ENCODE measurements around the gene KANSL1L. TPM values are rescaled to one million over a fixed set of nuclear protein-coding genes. Genes with fewer than 3 reads are reported as not detected.
A peak's percentile ranks its signal among the peaks of the same experiment; 100 is the strongest.

KANSL1L gene, protein sequence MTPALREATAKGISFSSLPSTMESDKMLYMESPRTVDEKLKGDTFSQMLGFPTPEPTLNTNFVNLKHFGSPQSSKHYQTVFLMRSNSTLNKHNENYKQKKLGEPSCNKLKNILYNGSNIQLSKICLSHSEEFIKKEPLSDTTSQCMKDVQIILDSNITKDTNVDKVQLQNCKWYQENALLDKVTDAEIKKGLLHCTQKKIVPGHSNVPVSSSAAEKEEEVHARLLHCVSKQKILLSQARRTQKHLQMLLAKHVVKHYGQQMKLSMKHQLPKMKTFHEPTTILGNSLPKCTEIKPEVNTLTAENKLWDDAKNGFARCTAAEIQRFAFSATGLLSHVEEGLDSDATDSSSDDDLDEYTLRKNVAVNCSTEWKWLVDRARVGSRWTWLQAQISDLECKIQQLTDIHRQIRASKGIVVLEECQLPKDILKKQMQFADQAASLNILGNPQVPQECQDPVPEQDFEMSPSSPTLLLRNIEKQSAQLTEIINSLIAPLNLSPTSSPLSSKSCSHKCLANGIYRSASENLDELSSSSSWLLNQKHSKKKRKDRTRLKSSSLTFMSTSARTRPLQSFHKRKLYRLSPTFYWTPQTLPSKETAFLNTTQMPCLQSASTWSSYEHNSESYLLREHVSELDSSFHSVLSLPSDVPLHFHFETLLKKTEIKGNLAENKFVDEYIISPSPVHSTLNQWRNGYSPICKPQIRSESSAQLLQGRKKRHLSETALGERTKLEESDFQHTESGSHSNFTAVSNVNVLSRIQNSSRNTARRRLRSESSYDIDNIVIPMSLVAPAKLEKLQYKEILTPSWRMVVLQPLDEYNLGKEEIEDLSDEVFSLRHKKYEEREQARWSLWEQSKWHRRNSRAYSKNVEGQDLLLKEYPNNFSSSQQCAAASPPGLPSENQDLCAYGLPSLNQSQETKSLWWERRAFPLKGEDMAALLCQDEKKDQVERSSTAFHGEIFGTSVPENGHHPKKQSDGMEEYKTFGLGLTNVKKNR
- 1 to 10 TPM; 8.1 to 9.6 TPM for total RNA-seq

- peaks cover 0 to 4% of the 10 kb centered on the region in 2 donors for H3K9me3 Mint-ChIP-seq
- ATAC-seq = peak; percentile 81 to 84
Observed at GRCh38 chr2:210171309-210172218, at the start of gene KANSL1L. Gene KANSL1L, minus strand, starts transcription at chr2:210171409. Its CDS starts 16,827 bp downstream, at chr2:210154582.

DNA sequence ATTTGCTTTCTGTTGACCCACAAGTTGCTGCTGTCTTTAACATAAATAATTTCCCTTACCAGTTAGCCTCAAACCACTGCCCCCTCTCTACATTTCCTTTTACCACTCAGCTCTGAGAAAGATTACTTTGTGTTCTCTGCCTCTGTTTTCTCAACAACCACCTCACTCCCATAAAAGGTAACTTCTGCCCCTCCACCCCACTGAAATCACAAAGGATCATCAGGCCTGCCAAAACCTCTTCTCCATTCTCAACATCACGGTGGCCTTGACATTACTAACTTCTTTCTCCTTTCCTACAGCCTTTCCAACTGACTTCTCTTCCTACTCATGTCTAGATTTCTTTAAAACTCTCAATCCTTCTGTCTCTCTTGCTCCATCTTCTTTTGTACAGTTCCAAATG lies 43.9 kb upstream of the KANSL1L start:
- ATAC-seq = no peak
- DNase-seq (ENCODE audit: low spot score in 2 of 2) = no peak
- Mint-ChIP-seq H3K9me3 (no peaks in the 10 kb centered on the region), H3K27ac (no peak overlapping the region), H3K36me3 (no peaks in the 10 kb centered on the region)

More at GRCh38 chr2:210171309-210172218, at the start of gene KANSL1L:
- peak within 1 kb of the TSS; percentile 97 to 100 for H3K27ac Mint-ChIP-seq
- peaks cover 14% of the 10 kb centered on the region in 2 donors for H3K36me3 Mint-ChIP-seq
- peak; percentile 96 to 97 for DNase-seq (ENCODE audit: low spot score in 2 of 2)

DNA sequence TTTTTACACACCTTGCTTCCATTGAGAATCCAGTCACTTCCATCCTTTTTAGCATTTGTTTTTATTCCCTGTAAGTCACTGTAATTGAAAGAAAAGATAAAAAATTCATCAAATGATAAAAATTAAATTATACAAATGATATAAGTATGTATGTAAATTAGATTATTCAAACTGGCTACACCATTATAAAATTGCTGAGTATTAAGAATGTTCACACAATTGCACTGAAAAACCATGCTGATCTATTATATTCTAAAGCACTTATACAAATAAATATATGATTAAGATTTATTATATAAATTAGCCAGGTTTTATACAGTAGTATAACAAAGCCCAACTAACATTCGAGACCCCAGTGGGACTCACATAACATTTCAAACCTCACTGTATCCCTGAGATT lies 39.0 kb upstream of the KANSL1L start:
- Mint-ChIP-seq H3K9me3 (no peaks in the 10 kb centered on the region), H3K27ac (no peak overlapping the region), H3K36me3 (no peaks in the 10 kb centered on the region)
- ATAC-seq = no peak
- DNase-seq (ENCODE audit: low spot score in 2 of 2) = no peak

DNA sequence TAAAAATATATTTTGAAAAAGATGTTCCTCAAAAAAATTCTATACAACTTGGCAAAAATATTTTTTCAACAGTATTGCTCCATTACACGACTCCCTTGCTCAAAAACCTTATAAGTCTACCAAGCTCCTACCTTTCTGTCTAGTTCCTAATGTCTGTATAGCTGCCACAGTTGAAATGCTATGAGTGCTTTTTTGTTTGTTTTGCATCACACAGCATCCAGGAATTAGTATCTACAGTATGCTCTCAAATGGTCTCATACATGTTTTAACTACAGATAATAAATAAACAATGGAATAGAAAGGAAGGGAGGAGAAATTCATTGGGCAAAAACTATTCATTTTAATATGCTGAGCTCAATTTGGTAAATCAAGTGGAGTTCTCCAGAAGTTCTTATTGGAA lies 36.7 kb upstream of the KANSL1L start:
- DNase-seq (ENCODE audit: low spot score in 2 of 2) (no peak), ATAC-seq (no peak)
- H3K36me3 Mint-ChIP-seq = no peaks in the 10 kb centered on the region
- no peaks in the 10 kb centered on the region for H3K9me3 Mint-ChIP-seq
- no peak overlapping the region for H3K27ac Mint-ChIP-seq

DNA sequence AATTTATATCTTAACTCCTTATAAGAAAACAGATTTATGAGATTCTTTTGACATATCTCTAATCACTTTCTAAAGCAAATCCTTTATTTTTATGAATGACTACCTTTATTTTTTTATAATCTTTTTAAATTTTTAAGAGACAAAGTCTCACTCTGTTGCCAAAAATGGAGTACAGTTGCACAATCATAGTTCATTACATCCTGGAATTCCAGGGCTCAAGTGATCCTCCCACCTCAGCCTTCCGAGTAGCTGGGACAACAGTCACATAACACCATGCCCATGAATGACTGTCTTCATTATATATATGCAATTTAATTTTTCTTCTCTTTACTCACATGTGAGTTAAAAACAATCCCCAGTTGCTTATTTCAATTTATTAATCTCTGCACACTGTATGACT lies 32.3 kb upstream of the KANSL1L start:
- H3K9me3 Mint-ChIP-seq = no peaks in the 10 kb centered on the region
- ATAC-seq = no peak
- DNase-seq (ENCODE audit: low spot score in 2 of 2) = no peak
- H3K36me3 Mint-ChIP-seq = no peaks in the 10 kb centered on the region
- no peak overlapping the region for H3K27ac Mint-ChIP-seq

GRCh38 chr2:210203147-210203546 lies 31.9 kb upstream of the KANSL1L start:
- ATAC-seq (no peak), DNase-seq (ENCODE audit: low spot score in 2 of 2) (no peak)
- no peaks in the 10 kb centered on the region for H3K9me3 Mint-ChIP-seq
- H3K36me3 Mint-ChIP-seq = no peaks in the 10 kb centered on the region
- H3K27ac Mint-ChIP-seq = no peak overlapping the region

GRCh38 chr2:210199854-210200253 lies 28.6 kb upstream of the KANSL1L start:
- no peaks in the 10 kb centered on the region for H3K36me3 Mint-ChIP-seq
- no peak overlapping the region for H3K27ac Mint-ChIP-seq
- no peak for DNase-seq (ENCODE audit: low spot score in 2 of 2)
- H3K9me3 Mint-ChIP-seq = no peaks in the 10 kb centered on the region
- ATAC-seq = no peak

GRCh38 chr2:210199186-210199765 lies 28.1 kb upstream of the KANSL1L start:
- ATAC-seq (peak in 1 of 2 donors; percentile 40), DNase-seq (ENCODE audit: low spot score in 2 of 2) (no peak)
- no peak overlapping the region for H3K27ac Mint-ChIP-seq
- H3K36me3 Mint-ChIP-seq = no peaks in the 10 kb centered on the region
- no peaks in the 10 kb centered on the region for H3K9me3 Mint-ChIP-seq

DNA sequence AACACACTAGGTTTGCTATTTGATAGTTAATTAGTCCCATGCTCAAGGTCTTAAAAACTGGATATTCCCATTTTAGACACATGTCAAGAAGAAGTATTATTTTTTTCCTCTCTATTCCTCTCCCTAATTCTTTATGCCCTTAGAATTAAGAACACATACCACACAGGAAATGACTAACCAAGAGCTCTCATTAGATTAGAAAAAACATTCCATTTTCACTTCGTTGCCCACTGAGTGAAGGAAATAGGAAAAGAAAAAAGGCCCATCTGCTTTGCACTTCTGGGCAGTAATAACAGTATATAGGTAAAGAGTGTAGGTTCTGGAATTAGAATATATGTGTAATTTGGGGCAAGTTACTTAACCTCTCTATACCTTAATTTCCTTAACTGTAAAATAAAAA lies 27.1 kb upstream of the KANSL1L start:
- no peak for ATAC-seq
- Mint-ChIP-seq H3K36me3 (no peaks in the 10 kb centered on the region), H3K27ac (no peak overlapping the region), H3K9me3 (no peaks in the 10 kb centered on the region)
- no peak for DNase-seq (ENCODE audit: low spot score in 2 of 2)

- Mint-ChIP-seq H3K9me3 (no peaks in the 10 kb centered on the region), H3K36me3 (no peaks in the 10 kb centered on the region), H3K27ac (no peak overlapping the region)
- ATAC-seq = no peak
- no peak for DNase-seq (ENCODE audit: low spot score in 2 of 2)
Observed at GRCh38 chr2:210197720-210198119, 26.5 kb upstream of the KANSL1L start.

DNA sequence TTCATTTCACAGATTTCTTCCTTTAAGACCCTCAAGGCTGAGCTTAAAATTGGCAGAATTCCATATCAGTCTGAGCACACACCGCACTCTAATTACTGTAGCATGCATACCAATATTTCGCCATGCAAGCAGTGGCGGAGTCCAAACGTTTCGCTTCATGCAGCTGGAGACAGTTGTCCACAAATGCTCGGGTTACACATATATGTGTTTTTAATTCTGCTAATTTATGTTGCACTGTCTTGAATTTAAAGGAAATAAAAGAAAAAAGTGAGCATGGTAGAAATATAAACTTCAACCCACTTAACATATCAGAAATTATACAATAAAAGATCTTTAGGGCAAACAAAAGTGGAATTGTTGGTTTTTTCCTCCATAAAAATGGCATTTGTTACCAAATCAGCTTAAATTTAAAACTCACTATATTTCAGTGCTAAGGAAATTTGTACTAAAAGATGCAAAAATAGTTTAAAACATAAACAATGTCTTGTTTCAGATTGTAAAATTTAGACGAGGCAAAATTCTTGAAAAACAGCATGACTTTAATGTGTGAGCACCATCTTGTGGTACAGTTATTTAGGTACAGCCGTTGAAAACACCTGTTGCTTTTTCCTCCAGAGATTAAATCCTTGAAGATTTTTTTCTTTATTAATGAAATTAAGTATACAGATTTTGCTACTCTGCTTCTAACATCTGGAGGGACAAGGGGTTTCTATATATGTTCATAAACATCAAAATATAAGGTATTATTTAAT lies 24.1 kb upstream of the KANSL1L start:
- DNase-seq (ENCODE audit: low spot score in 2 of 2) (no peak), ATAC-seq (no peak)
- Mint-ChIP-seq H3K9me3 (no peaks in the 10 kb centered on the region), H3K27ac (no peak overlapping the region), H3K36me3 (no peaks in the 10 kb centered on the region)

DNA sequence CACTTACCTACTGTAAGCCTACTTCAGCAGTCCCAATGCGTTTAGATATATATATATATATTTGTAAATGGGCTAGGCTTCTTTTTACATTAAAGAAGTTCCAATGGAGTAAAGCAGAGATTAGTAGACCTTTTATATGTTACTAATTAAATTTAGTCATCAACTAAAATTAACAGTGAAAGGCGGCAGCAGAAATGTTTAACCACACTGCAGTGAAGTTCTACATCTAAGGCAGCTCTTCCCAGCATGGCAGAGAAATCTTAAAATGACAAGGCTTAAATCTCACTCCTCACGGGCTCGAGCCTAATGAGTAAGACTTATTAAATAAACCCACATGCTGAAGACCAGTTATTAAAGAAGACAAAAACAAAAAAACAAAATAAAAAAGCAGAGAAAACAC lies 19.1 kb upstream of the KANSL1L start:
- ATAC-seq (no peak), DNase-seq (ENCODE audit: low spot score in 2 of 2) (no peak)
- peaks cover 10 to 12% of the 10 kb centered on the region in 2 donors for H3K36me3 Mint-ChIP-seq
- H3K9me3 Mint-ChIP-seq = peaks cover 7 to 12% of the 10 kb centered on the region in 2 donors
- H3K27ac Mint-ChIP-seq = no peak overlapping the region

GRCh38 chr2:210189452-210190138 lies 18.4 kb upstream of the KANSL1L start:
- H3K36me3 Mint-ChIP-seq = peaks cover 18 to 19% of the 10 kb centered on the region in 2 donors

DNA sequence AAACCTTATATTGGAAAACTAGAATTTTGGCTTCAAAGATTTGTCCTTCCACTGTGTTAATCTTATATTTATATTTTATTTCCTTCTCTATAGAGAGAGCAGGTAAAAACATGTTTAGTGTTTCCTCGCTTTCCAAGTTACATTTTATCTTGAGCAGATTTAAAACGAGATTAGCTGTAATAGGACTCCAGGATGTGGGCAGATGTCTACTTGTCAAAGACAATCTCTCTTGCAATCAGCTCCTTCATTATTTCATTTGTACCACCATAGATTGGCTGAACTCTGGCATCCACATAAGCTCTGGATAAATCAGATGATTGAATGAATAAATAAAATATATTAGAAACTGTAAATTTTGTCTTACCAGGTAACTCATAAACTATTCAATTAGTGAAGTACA lies 17.5 kb upstream of the KANSL1L start:
- DNase-seq (ENCODE audit: low spot score in 2 of 2) (no peak), ATAC-seq (no peak)
- no peak overlapping the region for H3K27ac Mint-ChIP-seq
- peaks cover 26 to 27% of the 10 kb centered on the region in 2 donors for H3K36me3 Mint-ChIP-seq
- peaks cover 22 to 28% of the 10 kb centered on the region in 2 donors for H3K9me3 Mint-ChIP-seq

More at GRCh38 chr2:210189452-210190138, 18.4 kb upstream of the KANSL1L start:
- DNase-seq (ENCODE audit: low spot score in 2 of 2) (no peak), ATAC-seq (no peak)
- H3K27ac Mint-ChIP-seq = no peak overlapping the region
- peaks cover 14 to 20% of the 10 kb centered on the region in 2 donors for H3K9me3 Mint-ChIP-seq

DNA sequence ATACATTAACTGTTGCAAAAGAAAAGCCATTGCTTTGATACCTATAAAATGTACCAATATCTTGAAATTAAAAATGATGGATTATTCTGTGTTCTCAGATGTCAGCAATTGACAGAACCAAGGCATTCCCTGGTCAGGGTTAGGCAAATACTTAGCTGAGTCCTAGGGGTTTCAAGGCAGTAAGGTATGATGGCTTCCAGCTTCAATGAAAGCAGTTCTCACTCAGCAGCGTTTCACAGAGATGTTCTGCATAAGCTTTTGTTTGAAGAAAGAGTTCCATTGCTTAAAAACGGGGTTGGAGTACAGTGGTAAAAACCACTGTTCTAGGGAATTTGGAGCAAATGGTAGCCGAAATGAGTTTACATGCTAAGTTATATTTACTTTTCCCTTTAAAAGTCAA lies 17.0 kb upstream of the KANSL1L start:
- DNase-seq (ENCODE audit: low spot score in 2 of 2) (no peak), ATAC-seq (no peak)
- no peak overlapping the region for H3K27ac Mint-ChIP-seq
- H3K36me3 Mint-ChIP-seq = peaks cover 27 to 32% of the 10 kb centered on the region in 2 donors
- H3K9me3 Mint-ChIP-seq = peaks cover 28% of the 10 kb centered on the region in 2 donors
